B cell (primary cell): ENCODE results near the gene GON7.

Source experiments
- CTCF ChIP-seq: fragments of 200-600 bp; IDR thresholded peaks from one replicate; pipeline ENCODE4 v1.8.0; 2022; ENCODE audit warnings: antibody characterized with exemption, mild to moderate bottlenecking
- EZH2 ChIP-seq: IDR thresholded peaks from 2 replicates; pipeline ENCODE4 v1.6.1; 2012; ENCODE audit warnings: borderline replicate concordance, low read depth, mild to moderate bottlenecking, moderate library complexity, low read length; ENCODE audit not compliant: insufficient read depth, poor library complexity, severe bottlenecking

- TF ChIP-seq EZH2 (no peak), CTCF (no peak)
Observed at GRCh38 chr14:93239869-93240677, 33.2 kb upstream of the GON7 start.
